Esophagus muscularis mucosa (tissue), 3 donors: ENCODE results near the gene UBE2O.

Experiments
- POLR2AphosphoS5 ChIP-seq, 2 donors: sonication (generic); formaldehyde crosslinking; IDR thresholded peaks; one replicate each; pipeline ENCODE4 v1.6.1; 2017; ENCODE audit warnings: antibody characterized with exemption in 2 of 2
- TF ChIP-seq, protein P1 (sequence below), 3 experiments: fragments of 200-600 bp in 2 of 3; fragments of 450-650 bp in 1 of 3; sonication (generic) in 2 of 3; IDR thresholded peaks; one replicate each; pipeline ENCODE4 v1.5.1; 2017 to 2019; ENCODE audit warnings: antibody characterized with exemption in 3 of 3, mild to moderate bottlenecking in 2 of 3, moderate library complexity in 1 of 3

DNA sequence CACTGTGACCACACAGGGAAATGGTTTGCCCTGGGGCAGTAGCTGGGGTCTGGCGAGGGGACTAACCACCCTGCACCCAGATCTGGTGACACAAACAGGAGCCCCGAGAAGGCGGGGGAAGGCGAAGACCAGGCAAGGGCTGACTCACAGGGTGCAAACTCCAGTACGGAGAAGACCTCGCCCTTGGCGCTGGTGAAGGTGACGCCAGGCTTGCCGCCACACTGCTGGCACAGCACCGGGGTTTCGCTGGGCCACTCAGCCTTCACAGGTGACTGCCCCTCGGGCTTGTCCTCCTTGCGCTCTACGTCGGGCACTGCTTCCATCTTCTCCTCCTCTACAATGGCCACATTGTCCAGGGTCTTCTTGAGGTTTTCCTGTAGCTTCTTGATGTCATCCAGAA is 57.0 kb downstream of the UBE2O start:
- no peak for TF ChIP-seq POLR2AphosphoS5 (IDR thresholded peaks at IDR 0.05)
- TF ChIP-seq, protein P1, sequence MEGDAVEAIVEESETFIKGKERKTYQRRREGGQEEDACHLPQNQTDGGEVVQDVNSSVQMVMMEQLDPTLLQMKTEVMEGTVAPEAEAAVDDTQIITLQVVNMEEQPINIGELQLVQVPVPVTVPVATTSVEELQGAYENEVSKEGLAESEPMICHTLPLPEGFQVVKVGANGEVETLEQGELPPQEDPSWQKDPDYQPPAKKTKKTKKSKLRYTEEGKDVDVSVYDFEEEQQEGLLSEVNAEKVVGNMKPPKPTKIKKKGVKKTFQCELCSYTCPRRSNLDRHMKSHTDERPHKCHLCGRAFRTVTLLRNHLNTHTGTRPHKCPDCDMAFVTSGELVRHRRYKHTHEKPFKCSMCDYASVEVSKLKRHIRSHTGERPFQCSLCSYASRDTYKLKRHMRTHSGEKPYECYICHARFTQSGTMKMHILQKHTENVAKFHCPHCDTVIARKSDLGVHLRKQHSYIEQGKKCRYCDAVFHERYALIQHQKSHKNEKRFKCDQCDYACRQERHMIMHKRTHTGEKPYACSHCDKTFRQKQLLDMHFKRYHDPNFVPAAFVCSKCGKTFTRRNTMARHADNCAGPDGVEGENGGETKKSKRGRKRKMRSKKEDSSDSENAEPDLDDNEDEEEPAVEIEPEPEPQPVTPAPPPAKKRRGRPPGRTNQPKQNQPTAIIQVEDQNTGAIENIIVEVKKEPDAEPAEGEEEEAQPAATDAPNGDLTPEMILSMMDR (IDR thresholded peaks at IDR 0.05), result no peak
